Measurements from ENCODE around the gene RTRAF. TPM values are rescaled to one million over a fixed set of nuclear protein-coding genes. Genes with fewer than 3 reads are reported as not detected.

The RTRAF gene
- total RNA-seq, 2 experiments from 2014 or later: 213 to 244 TPM

DNA sequence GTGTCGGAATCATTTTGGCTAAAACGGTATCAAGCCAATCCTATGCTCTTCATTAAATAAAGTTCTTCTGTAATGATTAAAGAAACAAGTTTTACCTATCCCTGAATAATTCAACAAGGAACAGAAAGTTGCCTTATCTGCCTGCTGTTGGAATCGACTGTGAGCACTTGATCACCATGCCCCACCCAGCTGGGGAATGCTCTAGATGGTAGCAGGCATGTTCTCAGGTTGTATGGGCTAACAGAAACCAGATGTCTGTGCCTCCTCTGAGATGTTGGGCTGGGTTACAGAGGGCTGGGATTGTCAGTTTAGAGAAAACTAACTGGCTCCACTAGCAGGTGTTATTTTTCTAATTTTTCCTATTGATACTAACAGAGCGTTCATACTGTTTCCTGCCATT, 28.9 kb downstream of the RTRAF start:
- TF ChIP-seq, protein P1, sequence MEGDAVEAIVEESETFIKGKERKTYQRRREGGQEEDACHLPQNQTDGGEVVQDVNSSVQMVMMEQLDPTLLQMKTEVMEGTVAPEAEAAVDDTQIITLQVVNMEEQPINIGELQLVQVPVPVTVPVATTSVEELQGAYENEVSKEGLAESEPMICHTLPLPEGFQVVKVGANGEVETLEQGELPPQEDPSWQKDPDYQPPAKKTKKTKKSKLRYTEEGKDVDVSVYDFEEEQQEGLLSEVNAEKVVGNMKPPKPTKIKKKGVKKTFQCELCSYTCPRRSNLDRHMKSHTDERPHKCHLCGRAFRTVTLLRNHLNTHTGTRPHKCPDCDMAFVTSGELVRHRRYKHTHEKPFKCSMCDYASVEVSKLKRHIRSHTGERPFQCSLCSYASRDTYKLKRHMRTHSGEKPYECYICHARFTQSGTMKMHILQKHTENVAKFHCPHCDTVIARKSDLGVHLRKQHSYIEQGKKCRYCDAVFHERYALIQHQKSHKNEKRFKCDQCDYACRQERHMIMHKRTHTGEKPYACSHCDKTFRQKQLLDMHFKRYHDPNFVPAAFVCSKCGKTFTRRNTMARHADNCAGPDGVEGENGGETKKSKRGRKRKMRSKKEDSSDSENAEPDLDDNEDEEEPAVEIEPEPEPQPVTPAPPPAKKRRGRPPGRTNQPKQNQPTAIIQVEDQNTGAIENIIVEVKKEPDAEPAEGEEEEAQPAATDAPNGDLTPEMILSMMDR (conservative IDR thresholded peaks at IDR 0.05; ENCODE audit: low read length): no peak
- no peak for TF ChIP-seq EZH2phosphoT487 (IDR thresholded peaks at IDR 0.05; ENCODE audit: borderline replicate concordance, low read depth, low read length)
- H3K4me2 ChIP-seq (ENCODE audit: low read length): no peak overlapping the region
- no peaks in the 10 kb centered on the region for H3K9me2 ChIP-seq (ENCODE audit: insufficient read depth, low read length)
- ChIA-PET CTCF (ENCODE audit: unreplicated experiment) (no interaction called here), POLR2A (no interaction called here)
- H3K79me2 ChIP-seq (ENCODE audit: insufficient read depth, low read depth, low read length): no peaks in the 10 kb centered on the region
- no peaks in the 10 kb centered on the region for H3K9me3 ChIP-seq (ENCODE audit: low read length)
- no peaks in the 10 kb centered on the region for H3K36me3 ChIP-seq (ENCODE audit: insufficient read depth, low read length)
- no peaks in the 10 kb centered on the region for H3K4me1 ChIP-seq (ENCODE audit: insufficient read depth, low read length, poor library complexity, severe bottlenecking)
- H2AFZ ChIP-seq (ENCODE audit: low read length): no peak overlapping the region
- H3K27ac ChIP-seq (ENCODE audit: low read depth, low read length, poor library complexity, severe bottlenecking): no peak overlapping the region
- H4K20me1 ChIP-seq (ENCODE audit: insufficient read depth, low read length): no peaks in the 10 kb centered on the region
- H3K4me3 ChIP-seq (ENCODE audit: low read depth, low read length, poor library complexity, severe bottlenecking): no peak overlapping the region
- no peak for DNase-seq (ENCODE audit: low spot score)
- no TSS peak for BruUV-seq (replicated peaks)
- intact Hi-C loops (cut with micrococcal nuclease; ENCODE audit: unreplicated experiment): no loop called here

DNA sequence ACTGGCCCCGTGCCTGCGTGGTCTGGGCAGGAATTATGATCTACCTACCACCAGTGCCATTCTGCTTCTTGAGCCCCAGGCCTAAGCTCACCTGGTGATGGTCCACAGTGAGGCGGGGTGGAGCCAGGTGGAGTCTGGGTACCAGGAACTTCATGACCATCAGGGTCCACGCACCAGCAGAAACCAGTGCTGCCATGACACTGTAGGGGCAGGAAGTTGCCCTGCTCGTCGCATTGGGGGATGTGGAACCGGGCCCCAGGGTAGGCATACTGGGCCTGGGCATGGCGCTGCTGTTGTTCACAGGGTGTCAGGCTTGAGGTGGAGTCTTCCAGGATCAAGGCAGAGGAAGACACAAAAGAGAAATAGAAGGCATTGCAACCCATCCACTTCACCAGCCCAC, 29.6 kb downstream of the RTRAF start:
- CTCF ChIA-PET (ENCODE audit: unreplicated experiment): no interaction called here
- H3K9me2 ChIP-seq (ENCODE audit: insufficient read depth, low read length): no peaks in the 10 kb centered on the region
- H3K4me2 ChIP-seq (ENCODE audit: low read length): no peak overlapping the region
- intact Hi-C loops (cut with micrococcal nuclease; ENCODE audit: unreplicated experiment): no loop called here
- TF ChIP-seq EZH2phosphoT487 (IDR thresholded peaks at IDR 0.05; ENCODE audit: borderline replicate concordance, low read depth, low read length): no peak
- TF ChIP-seq, protein P1 (conservative IDR thresholded peaks at IDR 0.05; ENCODE audit: low read length): no peak
- POLR2A ChIA-PET: no interaction called here
- no peak overlapping the region for H3K4me3 ChIP-seq (ENCODE audit: low read depth, low read length, poor library complexity, severe bottlenecking)
- no TSS peak for BruUV-seq (replicated peaks)
- H3K9me3 ChIP-seq (ENCODE audit: low read length): no peaks in the 10 kb centered on the region
- no peaks in the 10 kb centered on the region for H4K20me1 ChIP-seq (ENCODE audit: insufficient read depth, low read length)
- H3K27ac ChIP-seq (ENCODE audit: low read depth, low read length, poor library complexity, severe bottlenecking): no peak overlapping the region
- H3K79me2 ChIP-seq (ENCODE audit: insufficient read depth, low read depth, low read length): no peaks in the 10 kb centered on the region
- H2AFZ ChIP-seq (ENCODE audit: low read length): no peak overlapping the region
- no peaks in the 10 kb centered on the region for H3K36me3 ChIP-seq (ENCODE audit: insufficient read depth, low read length)
- DNase-seq (ENCODE audit: low spot score): no peak
- H3K4me1 ChIP-seq (ENCODE audit: insufficient read depth, low read length, poor library complexity, severe bottlenecking): no peaks in the 10 kb centered on the region

DNA sequence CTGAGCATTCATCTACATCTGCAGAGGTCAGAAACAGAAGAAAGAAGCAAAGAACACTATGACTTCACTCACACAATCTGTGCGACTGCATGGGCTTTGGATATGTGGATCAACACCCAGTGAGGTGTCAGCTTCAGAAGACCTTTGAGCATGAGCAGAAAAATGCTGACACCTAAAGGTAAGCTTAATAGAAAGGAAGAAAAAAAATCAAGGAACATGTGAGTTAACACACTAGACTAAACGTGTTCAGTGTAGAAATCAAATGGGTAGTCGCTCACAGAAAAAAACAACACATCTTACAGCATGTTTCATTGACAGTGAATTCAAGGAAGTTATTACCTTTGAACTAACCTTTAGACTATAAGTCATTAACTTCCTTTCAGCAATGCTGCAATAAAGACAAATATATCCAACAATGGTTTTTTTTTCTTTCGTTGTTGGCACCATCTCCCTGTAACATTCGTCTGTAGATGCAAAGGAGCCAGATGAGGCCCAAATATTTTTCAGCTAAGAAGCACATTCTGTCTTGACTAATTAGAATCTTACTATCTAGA, 30.9 kb downstream of the RTRAF start:
- ChIA-PET CTCF (ENCODE audit: unreplicated experiment) (no interaction called here), POLR2A (interaction anchor here (0.8 to 1.0 kb wide), 2 partner anchors 10 to 416 kb away, joined by 3 read pairs; no protein-coding TSS in a partner anchor)
- no peak overlapping the region for H3K4me3 ChIP-seq (ENCODE audit: low read depth, low read length, poor library complexity, severe bottlenecking)
- H3K4me2 ChIP-seq (ENCODE audit: low read length): no peak overlapping the region
- no peaks in the 10 kb centered on the region for H3K36me3 ChIP-seq (ENCODE audit: insufficient read depth, low read length)
- H3K9me2 ChIP-seq (ENCODE audit: insufficient read depth, low read length): no peaks in the 10 kb centered on the region
- no peak overlapping the region for H3K27ac ChIP-seq (ENCODE audit: low read depth, low read length, poor library complexity, severe bottlenecking)
- no TSS peak for BruUV-seq (replicated peaks)
- H4K20me1 ChIP-seq (ENCODE audit: insufficient read depth, low read length): no peaks in the 10 kb centered on the region
- DNase-seq (ENCODE audit: low spot score): no peak
- TF ChIP-seq, protein P1 (conservative IDR thresholded peaks at IDR 0.05; ENCODE audit: low read length): no peak
- TF ChIP-seq EZH2phosphoT487 (IDR thresholded peaks at IDR 0.05; ENCODE audit: borderline replicate concordance, low read depth, low read length): no peak
- H2AFZ ChIP-seq (ENCODE audit: low read length): no peak overlapping the region
- no peaks in the 10 kb centered on the region for H3K79me2 ChIP-seq (ENCODE audit: insufficient read depth, low read depth, low read length)
- H3K9me3 ChIP-seq (ENCODE audit: low read length): no peaks in the 10 kb centered on the region
- intact Hi-C loops (cut with micrococcal nuclease; ENCODE audit: unreplicated experiment): no loop called here
- H3K4me1 ChIP-seq (ENCODE audit: insufficient read depth, low read length, poor library complexity, severe bottlenecking): no peaks in the 10 kb centered on the region

Data from OCI-LY7 (cell line).